Mesothelial cell of epicardium (in vitro differentiated cells): ENCODE data around the gene PTAR1. TPM values are rescaled to one million over a fixed set of nuclear protein-coding genes. Genes with fewer than 3 reads are reported as not detected.
A peak's percentile ranks its signal among the peaks of the same experiment; 100 is the strongest.
"Not testable (repeated sequence)": the region's sequence is repeated elsewhere in the genome, so short reads cannot be mapped to it uniquely, and the experiment has no call there.

Experiments used
- DNase-seq, 2 experiments: peaks; one replicate each; pipeline ENCODE4 v3.0.0; 2021; ENCODE audit warnings: low spot score in 2 of 2; ENCODE audit not compliant: unreplicated experiment in 2 of 2
- H3K27ac Mint-ChIP-seq: 2 replicates; pipeline ENCODE4 v1.8.0; 2021; ENCODE audit warnings: mixed read lengths
- H3K27me3 Mint-ChIP-seq: 2 replicates; pipeline ENCODE4 v1.8.0; 2021; ENCODE audit warnings: low read depth, mixed read lengths
- H3K36me3 Mint-ChIP-seq: 2 replicates; pipeline ENCODE4 v1.8.0; 2021; ENCODE audit warnings: mixed read lengths
- H3K4me1 Mint-ChIP-seq: 2 replicates; pipeline ENCODE4 v1.8.0; 2021; ENCODE audit warnings: mixed read lengths
- H3K4me3 Mint-ChIP-seq: 2 replicates; pipeline ENCODE4 v1.8.0; 2021; ENCODE audit warnings: mild to moderate bottlenecking, moderate library complexity, mixed read lengths
- H3K9me3 Mint-ChIP-seq: 2 replicates; pipeline ENCODE4 v1.8.0; 2021; ENCODE audit warnings: mixed read lengths
- total RNA-seq: library from RNA; stranded (reverse); gene quantifications from 3 replicates; pipeline ENCODE4 v1.2.1, GENCODE V29; 2021
- TF ChIP-seq, protein P1 (sequence below): fragments of 200-600 bp; sonication (generic); IDR thresholded peaks from one replicate; pipeline ENCODE4 v1.5.0; 2021; ENCODE audit warnings: antibody characterized with exemption; ENCODE audit not compliant: unreplicated experiment

PTAR1 gene
- total RNA-seq, 1 donor from 2014 or later, result 59.7 TPM

DNA sequence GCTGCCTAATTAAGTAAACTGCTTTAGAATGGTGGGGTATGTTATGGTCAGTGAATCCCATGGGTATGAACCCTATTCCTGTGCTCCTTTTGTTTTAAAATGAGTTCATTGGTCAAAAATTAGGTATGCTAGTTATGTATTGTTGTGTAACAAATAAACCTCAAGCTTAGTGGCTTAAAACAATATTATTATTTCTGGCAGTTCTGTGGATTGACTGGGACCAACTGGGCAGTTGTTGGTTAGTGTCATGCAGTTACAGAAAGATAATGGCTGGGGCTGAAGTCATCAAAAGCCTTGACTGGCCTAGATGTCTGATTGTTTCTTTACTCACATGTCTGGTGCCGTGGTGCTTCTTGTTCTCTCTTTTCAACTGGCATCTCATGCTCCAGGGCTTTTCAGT is 8.9 kb upstream of the PTAR1 start:
- H3K27ac Mint-ChIP-seq, result no peak overlapping the region
- no peaks in the 10 kb centered on the region for H3K27me3 Mint-ChIP-seq
- H3K4me3 Mint-ChIP-seq, result no peak overlapping the region
- no peaks in the 10 kb centered on the region for H3K36me3 Mint-ChIP-seq
- TF ChIP-seq, protein P1, sequence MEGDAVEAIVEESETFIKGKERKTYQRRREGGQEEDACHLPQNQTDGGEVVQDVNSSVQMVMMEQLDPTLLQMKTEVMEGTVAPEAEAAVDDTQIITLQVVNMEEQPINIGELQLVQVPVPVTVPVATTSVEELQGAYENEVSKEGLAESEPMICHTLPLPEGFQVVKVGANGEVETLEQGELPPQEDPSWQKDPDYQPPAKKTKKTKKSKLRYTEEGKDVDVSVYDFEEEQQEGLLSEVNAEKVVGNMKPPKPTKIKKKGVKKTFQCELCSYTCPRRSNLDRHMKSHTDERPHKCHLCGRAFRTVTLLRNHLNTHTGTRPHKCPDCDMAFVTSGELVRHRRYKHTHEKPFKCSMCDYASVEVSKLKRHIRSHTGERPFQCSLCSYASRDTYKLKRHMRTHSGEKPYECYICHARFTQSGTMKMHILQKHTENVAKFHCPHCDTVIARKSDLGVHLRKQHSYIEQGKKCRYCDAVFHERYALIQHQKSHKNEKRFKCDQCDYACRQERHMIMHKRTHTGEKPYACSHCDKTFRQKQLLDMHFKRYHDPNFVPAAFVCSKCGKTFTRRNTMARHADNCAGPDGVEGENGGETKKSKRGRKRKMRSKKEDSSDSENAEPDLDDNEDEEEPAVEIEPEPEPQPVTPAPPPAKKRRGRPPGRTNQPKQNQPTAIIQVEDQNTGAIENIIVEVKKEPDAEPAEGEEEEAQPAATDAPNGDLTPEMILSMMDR, result no peak
- DNase-seq, result no peak
- H3K4me1 Mint-ChIP-seq, result peaks cover 2% of the 10 kb centered on the region
- peaks cover 6% of the 10 kb centered on the region for H3K9me3 Mint-ChIP-seq

DNA sequence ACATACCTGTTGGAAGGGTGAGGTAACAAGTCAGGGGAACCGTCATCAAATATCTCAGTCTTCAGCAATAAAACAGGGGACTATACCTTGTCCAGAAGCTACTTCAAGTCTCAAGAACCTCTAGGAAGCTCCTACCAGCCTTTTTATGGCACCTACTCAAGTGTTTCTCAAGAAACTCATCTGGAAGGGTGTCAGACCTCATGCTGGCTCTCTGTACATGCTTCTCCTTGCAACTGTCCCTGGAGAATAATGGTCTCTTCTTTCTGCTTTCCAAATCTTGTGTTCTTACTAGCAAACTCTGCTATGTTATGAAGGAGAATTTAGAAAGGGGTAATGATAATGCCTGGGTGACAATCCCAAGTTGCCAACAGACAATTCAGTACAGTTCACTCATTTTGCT is 8.3 kb upstream of the PTAR1 start:
- Mint-ChIP-seq H3K36me3 (no peaks in the 10 kb centered on the region), H3K27me3 (no peaks in the 10 kb centered on the region), H3K4me3 (no peak overlapping the region), H3K9me3 (peaks cover 6% of the 10 kb centered on the region), H3K27ac (no peak overlapping the region), H3K4me1 (peaks cover 2% of the 10 kb centered on the region)
- DNase-seq, result no peak
- TF ChIP-seq, protein P1, result no peak

DNA sequence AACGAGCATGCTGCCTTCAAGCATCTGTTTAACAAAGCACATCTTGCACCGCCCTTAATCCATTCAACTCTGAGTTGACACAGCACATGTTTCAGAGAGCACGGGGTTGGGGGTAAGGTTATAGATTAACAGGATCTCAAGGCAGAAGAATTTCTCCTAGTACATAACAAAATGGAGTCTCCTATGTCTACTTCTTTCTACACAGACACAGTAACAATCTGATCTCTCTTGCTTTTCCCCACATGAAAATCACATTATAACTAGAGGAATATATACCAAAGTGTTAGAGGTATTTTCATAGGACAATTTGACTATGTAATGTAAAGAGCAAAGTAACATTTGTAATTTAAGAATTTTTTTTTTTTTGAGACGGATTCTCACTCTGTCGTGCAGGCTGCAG is 4.1 kb upstream of the PTAR1 start:
- H3K4me3 Mint-ChIP-seq, H3K36me3 Mint-ChIP-seq, H3K4me1 Mint-ChIP-seq, H3K27ac Mint-ChIP-seq, DNase-seq, H3K9me3 Mint-ChIP-seq, H3K27me3 Mint-ChIP-seq: not testable (repeated sequence)

DNA sequence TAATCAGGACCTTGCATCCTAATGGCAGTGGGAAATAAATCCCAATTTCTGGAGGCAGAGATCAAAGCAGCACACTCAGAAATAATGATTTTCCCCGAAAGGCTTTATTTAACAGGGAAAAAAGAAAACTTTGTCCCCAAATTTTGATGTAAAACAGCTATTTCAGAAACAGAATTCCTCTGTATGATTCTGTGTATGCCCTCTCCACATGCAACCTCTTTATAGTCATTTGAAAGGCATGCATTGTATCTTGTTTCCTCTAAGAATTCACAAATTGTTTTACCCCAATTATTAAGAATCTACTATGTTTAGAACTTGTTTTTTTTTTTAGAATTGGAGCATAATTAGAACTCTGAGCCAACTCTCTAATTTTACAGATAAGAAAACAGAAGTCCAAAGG is 2.7 kb upstream of the PTAR1 start:
- H3K27ac Mint-ChIP-seq, result no peak overlapping the region

DNA sequence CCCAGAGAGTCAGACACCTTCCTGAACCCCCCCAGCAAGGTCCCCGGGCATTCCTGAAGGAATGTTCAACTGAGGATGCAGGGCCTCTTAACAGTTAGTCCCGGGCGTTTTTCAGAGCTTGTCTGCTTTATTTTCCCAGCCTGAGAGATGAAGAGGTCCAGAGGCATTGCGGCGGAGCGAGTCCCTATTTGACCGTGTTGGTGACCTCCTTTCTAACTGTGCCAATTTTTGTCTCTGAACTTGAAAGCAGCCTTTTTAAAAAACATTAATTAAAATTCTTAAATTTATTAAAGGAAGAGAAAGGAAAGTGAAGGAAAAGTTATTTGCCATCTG is 433 bp upstream of the PTAR1 start:
- TF ChIP-seq, protein P1, result no peak
- H3K4me3 Mint-ChIP-seq, result peak overlapping the region; percentile 95

More for the DNA sequence above, 2.7 kb upstream of the PTAR1 start:
- H3K36me3 Mint-ChIP-seq, result no peaks in the 10 kb centered on the region
- H3K4me1 Mint-ChIP-seq, result peaks cover 16% of the 10 kb centered on the region
- DNase-seq, result no peak
- no peak overlapping the region for H3K4me3 Mint-ChIP-seq
- H3K9me3 Mint-ChIP-seq, result no peaks in the 10 kb centered on the region
- TF ChIP-seq, protein P1, result no peak
- no peaks in the 10 kb centered on the region for H3K27me3 Mint-ChIP-seq

DNA sequence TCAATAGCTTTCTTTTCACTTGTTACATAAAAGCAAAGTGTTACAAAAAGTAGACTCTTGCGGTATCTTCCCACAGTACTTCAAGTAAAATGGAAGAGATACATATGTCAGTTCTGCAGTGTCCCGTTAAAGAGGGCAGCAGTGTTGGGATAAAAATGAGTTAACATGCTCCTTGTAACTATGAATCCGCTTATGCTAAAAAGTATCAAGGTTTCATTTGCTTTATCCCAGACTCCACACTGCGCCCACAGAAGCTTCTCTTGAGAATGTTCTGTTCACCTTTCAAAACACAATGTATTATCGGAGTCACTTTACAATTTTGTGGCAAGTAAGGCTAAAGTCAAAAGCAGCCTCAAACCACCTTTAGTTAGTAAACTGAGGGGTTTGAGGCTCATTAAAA is 790 bp downstream of the PTAR1 start:
- TF ChIP-seq, protein P1, result no peak
- Mint-ChIP-seq H3K27ac (peak overlapping the region; percentile 98), H3K4me3 (peak overlapping the region; percentile 95), H3K36me3 (peaks cover 1% of the 10 kb centered on the region), H3K4me1 (peaks cover 17% of the 10 kb centered on the region), H3K9me3 (no peaks in the 10 kb centered on the region), H3K27me3 (no peaks in the 10 kb centered on the region)
- DNase-seq, result no peak

More for the DNA sequence above, 433 bp upstream of the PTAR1 start:
- no peaks in the 10 kb centered on the region for H3K36me3 Mint-ChIP-seq
- DNase-seq, result no peak
- H3K4me1 Mint-ChIP-seq, result peaks cover 17% of the 10 kb centered on the region
- no peaks in the 10 kb centered on the region for H3K9me3 Mint-ChIP-seq
- H3K27ac Mint-ChIP-seq, result peak overlapping the region; percentile 96
- H3K27me3 Mint-ChIP-seq, result no peaks in the 10 kb centered on the region
